T-cell (primary cell): ENCODE results near the gene EIF4G3. TPM values are rescaled to one million over a fixed set of nuclear protein-coding genes. Genes with fewer than 3 reads are reported as not detected.

ENCODE experiments used
- ATAC-seq, 4 experiments: fragments of 200-7000 bp in 3 of 4; fragments of 150-1000 bp in 1 of 4; cut with Tn5 transposase; replicated peaks in 1 of 4; 1 replicate in 3 of 4; 2 replicates in 1 of 4; pipeline ENCODE4 v1.10.0; 2021; ENCODE audit warnings: moderate library complexity in 3 of 4, mild to moderate bottlenecking in 2 of 4, moderate number of reproducible peaks in 1 of 4
- CTCF ChIA-PET, 2 donors: fragments of 300-600 bp; sonication (Branson Sonifier 250); formaldehyde crosslinking; loops; one replicate each; lab custom pipeline; 2022; ENCODE audit warnings: antibody characterized with exemption in 2 of 2; lab: Charles Lee
- POLR2A ChIA-PET, 2 donors: fragments of 300-600 bp; sonication (Branson Sonifier 250); formaldehyde crosslinking; loops; one replicate each; lab custom pipeline; 2022; ENCODE audit warnings: antibody characterized with exemption in 2 of 2; lab: Charles Lee
- DNase-seq, 35 experiments: peaks; one replicate each; pipeline versions ENCODE4 v3.0.0 to v3.0.0-alpha.2; 2013 to 2023
- H3K27ac ChIP-seq: one replicate; pipeline ENCODE4 v1.5.1; 2013; ENCODE audit warnings: low read length
- H3K27me3 ChIP-seq, 2 experiments: replicated peaks in 1 of 2; 1 replicate in 1 of 2; 2 replicates in 1 of 2; pipeline versions ENCODE4 v1.6.1 to v1.7.0; 2013; ENCODE audit warnings: low read length in 1 of 2, mixed read lengths in 1 of 2; ENCODE audit not compliant: control insufficient read depth in 2 of 2, insufficient read depth in 2 of 2; ENCODE audit errors: extremely low read depth in 1 of 2
- H3K36me3 ChIP-seq, 2 donors: 1 replicate in 1 of 2; 2 replicates in 1 of 2; pipeline versions ENCODE4 v1.6.1 to v1.7.0; 2013; ENCODE audit warnings: low read length in 1 of 2; ENCODE audit not compliant: control insufficient read depth in 2 of 2, insufficient read depth in 1 of 2; ENCODE audit errors: extremely low read depth in 1 of 2
- H3K4me1 ChIP-seq, 2 experiments: 1 replicate in 1 of 2; 2 replicates in 1 of 2; pipeline versions ENCODE4 v1.6.1 to v1.7.0; 2013; ENCODE audit warnings: low read length in 2 of 2, mixed read lengths in 1 of 2; ENCODE audit not compliant: insufficient read depth in 2 of 2, control insufficient read depth in 1 of 2; ENCODE audit errors: extremely low read depth in 1 of 2
- H3K4me3 ChIP-seq, 2 donors: 1 replicate in 1 of 2; 2 replicates in 1 of 2; pipeline versions ENCODE4 v1.5.1 to v1.7.0; 2013; ENCODE audit warnings: mild to moderate bottlenecking in 2 of 2, low read length in 1 of 2, moderate library complexity in 1 of 2; ENCODE audit not compliant: control insufficient read depth in 1 of 2; ENCODE audit errors: extremely low read depth in 1 of 2
- H3K9me3 ChIP-seq: 2 replicates; pipeline ENCODE4 v1.7.0; 2013
- H3K27ac Mint-ChIP-seq, 2 donors: one replicate each; pipeline ENCODE4 v1.8.0; 2020 to 2021; ENCODE audit warnings: mild to moderate bottlenecking in 2 of 2, mixed read lengths in 2 of 2
- H3K27me3 Mint-ChIP-seq, 2 donors: one replicate each; pipeline ENCODE4 v1.8.0; 2021 to 2022; ENCODE audit warnings: mixed read lengths in 2 of 2
- H3K36me3 Mint-ChIP-seq: one replicate; pipeline ENCODE4 v1.8.0; 2021; ENCODE audit warnings: mixed read lengths
- H3K4me1 Mint-ChIP-seq, 3 donors: one replicate each; pipeline ENCODE4 v1.8.0; 2020 to 2022; ENCODE audit warnings: mixed read lengths in 3 of 3, mild to moderate bottlenecking in 1 of 3
- H3K4me3 Mint-ChIP-seq, 3 donors: one replicate each; pipeline ENCODE4 v1.8.0; 2020 to 2022; ENCODE audit warnings: mild to moderate bottlenecking in 3 of 3, mixed read lengths in 3 of 3, moderate library complexity in 3 of 3
- H3K9me3 Mint-ChIP-seq, 3 donors: one replicate each; pipeline ENCODE4 v1.8.0; 2020 to 2022; ENCODE audit warnings: mixed read lengths in 3 of 3
- WGBS: methylation state at CpG from one replicate; pipeline ENCODE4 v1.1.5; 2013; ENCODE audit warnings: missing lambda C conversion rate; ENCODE audit not compliant: insufficient coverage; 5-methylcytosine and 5-hydroxymethylcytosine counted together
- total RNA-seq, 35 experiments: library from RNA in 6 of 35; stranded (reverse) in 6 of 35; fragments of 120-200 nt in 1 of 35; gene quantifications; one replicate each; pipeline versions ENCODE4 v1.2.1 to v1.2.4 and lab custom pipeline; 2013 to 2026

EIF4G3 gene
- total RNA-seq, 5 donors from 2014 or later (not counting 1 experiment from before 2014, with no cell fraction given): 16.8 to 34.1 (median 20.8) TPM

DNA sequence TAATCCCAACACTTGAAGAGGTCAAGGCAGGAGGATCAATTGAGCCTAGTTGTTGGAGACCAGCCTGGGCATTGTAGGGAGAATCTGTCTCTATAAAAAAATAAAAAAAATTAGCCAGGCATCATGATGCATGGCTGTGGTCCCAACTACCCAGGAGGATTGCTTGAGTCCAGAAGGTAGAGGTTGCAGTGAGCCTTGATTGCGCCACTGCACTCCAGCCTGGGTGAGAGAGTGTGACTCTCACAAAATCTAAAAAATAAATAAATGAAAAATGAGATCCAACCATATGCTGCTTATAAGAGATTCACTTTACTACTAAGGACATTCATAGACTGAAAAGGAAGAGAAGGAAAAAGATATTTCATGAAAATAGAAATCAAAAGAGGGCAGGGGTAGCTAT is 342.5 kb downstream of the EIF4G3 start:
- H3K4me3 Mint-ChIP-seq: no peak overlapping the region
- no peaks in the 10 kb centered on the region for H3K4me1 ChIP-seq
- CTCF ChIA-PET: no interaction called here
- H3K9me3 Mint-ChIP-seq: no peaks in the 10 kb centered on the region
- H3K4me3 ChIP-seq: no peak overlapping the region
- H3K9me3 ChIP-seq: no peaks in the 10 kb centered on the region
- H3K36me3 ChIP-seq: no peaks in the 10 kb centered on the region
- ATAC-seq (no peak), DNase-seq (no peak)
- no peak overlapping the region for H3K27ac ChIP-seq
- no peak overlapping the region for H3K27ac Mint-ChIP-seq
- H3K27me3 ChIP-seq: no peaks in the 10 kb centered on the region
- H3K4me1 Mint-ChIP-seq: no peaks in the 10 kb centered on the region
- peaks cover 36% of the 10 kb centered on the region for H3K36me3 Mint-ChIP-seq
- POLR2A ChIA-PET: no interaction called here
- no CpG with 5 or more reads among the region's 1 CpG for WGBS
- no peaks in the 10 kb centered on the region for H3K27me3 Mint-ChIP-seq

DNA sequence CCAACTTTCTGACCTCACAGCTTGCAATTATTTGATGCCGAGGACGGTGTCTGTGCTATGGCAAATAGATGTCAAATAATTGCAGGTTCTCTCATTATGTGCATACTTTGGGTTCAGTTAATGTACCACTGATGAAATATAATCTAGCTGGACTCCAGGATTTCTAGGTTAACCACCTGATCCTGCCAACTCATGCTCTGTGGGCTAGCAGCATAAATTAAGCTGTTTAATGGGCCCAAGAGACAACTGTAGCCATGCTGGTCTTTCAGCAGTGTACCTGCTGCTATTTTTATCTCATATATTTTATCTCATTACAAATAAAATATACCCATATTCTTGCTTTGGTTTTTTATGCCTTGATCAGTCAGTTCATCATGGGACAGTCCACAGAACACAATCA is 346.3 kb downstream of the EIF4G3 start:
- DNase-seq: no peak
- no peaks in the 10 kb centered on the region for H3K27me3 ChIP-seq
- WGBS: no CpG with 5 or more reads among the region's 2 CpGs
- ChIA-PET POLR2A (no interaction called here), CTCF (interaction anchor here (0.6 to 0.8 kb wide), 3 partner anchors 44 to 1675 kb away, joined by 3 to 5 read pairs (median 3); no protein-coding TSS in a partner anchor)
- no peaks in the 10 kb centered on the region for H3K9me3 Mint-ChIP-seq
- H3K9me3 ChIP-seq: no peaks in the 10 kb centered on the region
- no peaks in the 10 kb centered on the region for H3K4me1 ChIP-seq
- no peak overlapping the region for H3K4me3 ChIP-seq
- ATAC-seq: no peak
- H3K27ac Mint-ChIP-seq: no peak overlapping the region
- peaks cover 0 to 15% of the 10 kb centered on the region in 2 donors for H3K36me3 ChIP-seq
- H3K36me3 Mint-ChIP-seq: peaks cover 40% of the 10 kb centered on the region
- H3K27ac ChIP-seq: no peak overlapping the region
- no peaks in the 10 kb centered on the region for H3K27me3 Mint-ChIP-seq
- H3K4me1 Mint-ChIP-seq: no peaks in the 10 kb centered on the region
- H3K4me3 Mint-ChIP-seq: no peak overlapping the region

DNA sequence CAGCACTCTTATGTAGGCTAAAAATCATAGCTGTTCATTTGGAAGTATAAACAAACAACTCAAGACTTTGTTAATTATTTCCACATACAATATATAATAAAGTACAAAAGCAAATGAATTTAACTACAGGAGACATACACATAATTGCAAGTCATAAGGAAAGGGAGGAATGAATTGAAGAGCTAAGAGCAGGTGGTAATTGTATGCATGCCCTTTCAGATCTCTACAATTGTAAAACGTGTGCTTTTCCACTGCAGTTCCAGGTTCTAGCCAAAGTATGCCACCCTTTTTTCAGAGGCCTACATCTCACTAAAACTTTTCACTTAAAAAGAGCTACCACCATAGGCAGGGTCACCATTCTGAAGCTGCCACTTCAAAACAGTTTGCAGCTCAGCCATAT is 346.8 kb downstream of the EIF4G3 start:
- WGBS: 86% methylated on average over 1 of the region's 1 CpG

DNA sequence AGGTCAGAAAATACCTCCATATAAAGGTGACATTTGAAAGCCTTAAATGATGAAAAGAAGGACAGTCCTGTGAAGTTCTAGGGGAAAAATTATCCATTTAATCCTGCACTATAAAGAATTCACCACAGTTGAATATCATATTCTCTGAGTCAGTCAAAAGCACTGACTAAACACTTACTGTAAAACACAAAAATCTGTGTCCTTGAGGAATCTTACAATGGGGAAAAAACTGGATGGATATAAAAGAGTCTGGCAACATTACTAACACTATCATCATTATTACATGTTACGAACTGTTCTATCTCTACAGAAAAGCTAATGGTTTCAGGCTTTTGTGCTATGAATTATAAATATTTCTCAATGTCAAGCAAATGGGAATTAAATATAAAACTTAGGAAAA is 347.2 kb downstream of the EIF4G3 start:
- no peaks in the 10 kb centered on the region for H3K9me3 ChIP-seq
- no peaks in the 10 kb centered on the region for H3K4me1 ChIP-seq
- peaks cover 0 to 15% of the 10 kb centered on the region in 2 donors for H3K36me3 ChIP-seq
- no peaks in the 10 kb centered on the region for H3K4me1 Mint-ChIP-seq
- no peak overlapping the region for H3K27ac ChIP-seq
- no peaks in the 10 kb centered on the region for H3K27me3 Mint-ChIP-seq
- WGBS: no CpG with 5 or more reads among the region's 1 CpG
- ATAC-seq: no peak
- no peaks in the 10 kb centered on the region for H3K27me3 ChIP-seq
- no peak overlapping the region for H3K4me3 ChIP-seq
- no peak overlapping the region for H3K27ac Mint-ChIP-seq
- peaks cover 34% of the 10 kb centered on the region for H3K36me3 Mint-ChIP-seq
- ChIA-PET POLR2A (interaction anchor here in 1 of 2 donors (0.6 kb wide), 1 partner anchor 156 kb away, joined by 3 read pairs; no protein-coding TSS in a partner anchor), CTCF (interaction anchor here in 1 of 2 donors (0.6 kb wide), 1 partner anchor 575 kb away, joined by 3 read pairs; no protein-coding TSS in a partner anchor)
- H3K4me3 Mint-ChIP-seq: no peak overlapping the region
- H3K9me3 Mint-ChIP-seq: no peaks in the 10 kb centered on the region
- DNase-seq: no peak

More for the DNA sequence above, 346.8 kb downstream of the EIF4G3 start:
- H3K27ac ChIP-seq: no peak overlapping the region
- Mint-ChIP-seq H3K4me3 (no peak overlapping the region), H3K9me3 (no peaks in the 10 kb centered on the region), H3K36me3 (peaks cover 38% of the 10 kb centered on the region), H3K27me3 (no peaks in the 10 kb centered on the region), H3K27ac (no peak overlapping the region), H3K4me1 (no peaks in the 10 kb centered on the region)
- H3K4me3 ChIP-seq: no peak overlapping the region
- ChIA-PET POLR2A (interaction anchor here in 1 of 2 donors (0.6 kb wide), 1 partner anchor 156 kb away, joined by 3 read pairs; no protein-coding TSS in a partner anchor), CTCF (interaction anchor here in 1 of 2 donors (0.6 kb wide), 1 partner anchor 574 kb away, joined by 3 read pairs; no protein-coding TSS in a partner anchor)
- no peaks in the 10 kb centered on the region for H3K4me1 ChIP-seq
- no peaks in the 10 kb centered on the region for H3K9me3 ChIP-seq
- peaks cover 0 to 15% of the 10 kb centered on the region in 2 donors for H3K36me3 ChIP-seq
- no peaks in the 10 kb centered on the region for H3K27me3 ChIP-seq
- no peak for DNase-seq
- no peak for ATAC-seq

DNA sequence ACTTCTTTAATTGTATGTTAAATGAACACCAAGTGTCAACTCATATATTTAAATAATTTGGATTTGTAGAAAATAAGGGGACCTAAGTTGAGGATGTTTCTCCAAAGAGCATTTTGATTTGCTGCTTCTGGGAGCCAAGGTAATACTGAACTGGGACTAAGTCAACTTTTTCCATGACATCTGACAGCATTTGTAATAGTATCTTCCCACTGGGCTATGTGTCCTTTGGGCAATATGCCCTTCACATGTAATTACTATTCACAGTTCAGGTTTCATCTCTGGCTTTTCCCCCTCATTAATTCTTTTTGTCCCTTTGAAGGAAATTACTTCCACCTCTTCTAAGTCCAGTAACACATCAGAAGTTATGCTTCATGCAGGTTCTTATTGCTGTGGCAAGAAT is 352.9 kb downstream of the EIF4G3 start:
- no peaks in the 10 kb centered on the region for H3K4me1 ChIP-seq
- peaks cover 0 to 18% of the 10 kb centered on the region in 2 donors for H3K36me3 ChIP-seq
- DNase-seq (no peak), ATAC-seq (no peak)
- no peak overlapping the region for H3K4me3 ChIP-seq
- Mint-ChIP-seq H3K27ac (no peak overlapping the region), H3K27me3 (no peaks in the 10 kb centered on the region), H3K4me1 (no peaks in the 10 kb centered on the region), H3K36me3 (peaks cover 28% of the 10 kb centered on the region), H3K9me3 (no peaks in the 10 kb centered on the region), H3K4me3 (no peak overlapping the region)
- H3K27me3 ChIP-seq: no peaks in the 10 kb centered on the region
- H3K9me3 ChIP-seq: no peaks in the 10 kb centered on the region
- ChIA-PET CTCF (interaction anchor here in 1 of 2 donors (0.6 kb wide), 1 partner anchor 12 kb away, joined by 3 read pairs; no protein-coding TSS in a partner anchor), POLR2A (no interaction called here)
- H3K27ac ChIP-seq: no peak overlapping the region

DNA sequence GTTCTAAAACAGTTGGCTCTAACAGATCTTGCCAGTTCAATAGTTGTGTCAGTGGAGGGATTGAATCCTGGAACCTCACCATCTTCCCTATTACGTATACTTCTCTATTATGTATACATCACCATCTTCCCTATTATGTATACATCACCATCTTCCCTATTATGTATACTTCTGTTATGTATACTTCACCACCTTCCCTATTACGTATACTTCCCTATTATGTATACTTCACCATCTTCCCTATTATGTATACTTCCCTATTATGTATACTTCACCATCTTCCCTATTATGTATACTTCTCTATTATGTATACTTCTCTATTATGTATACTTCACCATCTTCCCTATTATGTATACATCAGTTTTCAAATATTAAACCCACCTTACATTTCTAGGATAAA is 355.2 kb downstream of the EIF4G3 start:
- Histone ChIP-seq H3K4me3 (no peak overlapping the region), H3K4me1 (no peaks in the 10 kb centered on the region), H3K27me3 (no peaks in the 10 kb centered on the region), H3K9me3 (no peaks in the 10 kb centered on the region), H3K27ac (no peak overlapping the region), H3K36me3 (peaks cover 0 to 14% of the 10 kb centered on the region in 2 donors)
- H3K36me3 Mint-ChIP-seq: peaks cover 16% of the 10 kb centered on the region
- WGBS: no CpG with 5 or more reads among the region's 2 CpGs
- POLR2A ChIA-PET: no interaction called here
- DNase-seq: no peak
- H3K4me3 Mint-ChIP-seq: no peak overlapping the region
- H3K27me3 Mint-ChIP-seq: no peaks in the 10 kb centered on the region
- H3K4me1 Mint-ChIP-seq: no peaks in the 10 kb centered on the region
- H3K9me3 Mint-ChIP-seq: no peaks in the 10 kb centered on the region
- H3K27ac Mint-ChIP-seq: no peak overlapping the region
- ATAC-seq: no peak
- CTCF ChIA-PET: no interaction called here
